ENCODE data around the gene KLRC4. TPM values are rescaled to one million over a fixed set of nuclear protein-coding genes. Genes with fewer than 3 reads are reported as not detected.
A peak's percentile ranks its signal among the peaks of the same experiment; 100 is the strongest.
"Not testable (repeated sequence)": the region's sequence is repeated elsewhere in the genome, so short reads cannot be mapped to it uniquely, and the experiment has no call there.

Gene KLRC4
- total RNA-seq, 4 donors from 2014 or later: 2.3 TPM; not detected in 3

DNA sequence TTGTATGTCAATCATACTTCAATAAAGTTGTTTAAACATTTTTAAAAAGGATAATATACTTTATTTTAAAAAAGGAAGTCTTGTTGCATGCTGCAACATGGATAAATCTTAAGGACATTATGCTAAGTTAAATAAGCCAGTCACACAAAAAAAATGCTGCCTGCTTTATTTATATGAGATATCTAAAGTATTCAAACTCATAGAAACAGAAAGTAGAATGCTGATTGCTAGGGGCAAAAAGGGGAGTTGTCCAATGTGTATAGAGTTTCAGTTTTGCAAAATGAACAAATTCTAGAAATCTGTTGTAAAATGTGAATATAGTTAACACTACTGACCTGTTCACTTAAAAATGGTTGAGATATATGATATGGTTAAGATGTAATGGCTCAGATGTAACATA lies 8.7 kb downstream of the KLRC4 start:
- H3K4me1 ChIP-seq: peaks cover 0 to 5% (median 0%) of the 10 kb centered on the region in 3 donors
- H3K27me3 ChIP-seq: no peaks in the 10 kb centered on the region
- no peak overlapping the region for H3K4me3 ChIP-seq
- H3K9me3 ChIP-seq: peaks cover 0 to 5% (median 0%) of the 10 kb centered on the region in 3 donors
- TF ChIP-seq POLR2A (IDR thresholded peaks at IDR 0.05): no peak
- TF ChIP-seq, protein P1, sequence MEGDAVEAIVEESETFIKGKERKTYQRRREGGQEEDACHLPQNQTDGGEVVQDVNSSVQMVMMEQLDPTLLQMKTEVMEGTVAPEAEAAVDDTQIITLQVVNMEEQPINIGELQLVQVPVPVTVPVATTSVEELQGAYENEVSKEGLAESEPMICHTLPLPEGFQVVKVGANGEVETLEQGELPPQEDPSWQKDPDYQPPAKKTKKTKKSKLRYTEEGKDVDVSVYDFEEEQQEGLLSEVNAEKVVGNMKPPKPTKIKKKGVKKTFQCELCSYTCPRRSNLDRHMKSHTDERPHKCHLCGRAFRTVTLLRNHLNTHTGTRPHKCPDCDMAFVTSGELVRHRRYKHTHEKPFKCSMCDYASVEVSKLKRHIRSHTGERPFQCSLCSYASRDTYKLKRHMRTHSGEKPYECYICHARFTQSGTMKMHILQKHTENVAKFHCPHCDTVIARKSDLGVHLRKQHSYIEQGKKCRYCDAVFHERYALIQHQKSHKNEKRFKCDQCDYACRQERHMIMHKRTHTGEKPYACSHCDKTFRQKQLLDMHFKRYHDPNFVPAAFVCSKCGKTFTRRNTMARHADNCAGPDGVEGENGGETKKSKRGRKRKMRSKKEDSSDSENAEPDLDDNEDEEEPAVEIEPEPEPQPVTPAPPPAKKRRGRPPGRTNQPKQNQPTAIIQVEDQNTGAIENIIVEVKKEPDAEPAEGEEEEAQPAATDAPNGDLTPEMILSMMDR (IDR thresholded peaks at IDR 0.05): no peak
- TF ChIP-seq EP300 (IDR thresholded peaks at IDR 0.05): no peak
- no peak for TF ChIP-seq POLR2AphosphoS5 (IDR thresholded peaks at IDR 0.05)
- ATAC-seq: no peak
- no peak overlapping the region for H3K27ac ChIP-seq
- H3K36me3 ChIP-seq: no peaks in the 10 kb centered on the region

DNA sequence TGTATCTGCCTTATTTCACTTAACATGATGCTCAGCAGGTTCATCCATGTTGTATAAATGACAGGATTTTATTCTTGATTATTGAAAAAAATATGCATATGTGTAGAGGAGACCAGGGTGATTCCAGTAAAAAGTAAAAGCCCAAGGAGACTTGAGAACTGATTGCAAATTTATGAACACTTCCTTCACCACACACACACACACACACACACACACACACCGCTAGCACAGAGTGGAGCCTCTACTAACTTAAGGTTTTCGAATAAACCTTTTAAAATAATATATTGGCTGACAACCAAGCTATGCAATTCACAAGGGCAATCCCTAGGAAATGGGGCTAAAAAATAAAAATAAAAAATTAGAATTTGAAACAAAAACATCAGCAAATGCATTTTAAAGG lies 11.4 kb downstream of the KLRC4 start:
- no peak for ATAC-seq
- no peak overlapping the region for H3K4me3 ChIP-seq
- H3K27me3 ChIP-seq: no peaks in the 10 kb centered on the region
- WGBS, 2 donors (ENCODE audit: low coverage in 1 of 2): 68 to 82% methylated on average over 2 of the region's 2 CpGs
- no peak for TF ChIP-seq POLR2AphosphoS5 (IDR thresholded peaks at IDR 0.05)
- no peak for TF ChIP-seq POLR2A (IDR thresholded peaks at IDR 0.05)
- no peak for TF ChIP-seq EP300 (IDR thresholded peaks at IDR 0.05)
- TF ChIP-seq, protein P1 (IDR thresholded peaks at IDR 0.05): no peak
- peaks cover 0 to 14% (median 0%) of the 10 kb centered on the region in 3 donors for H3K4me1 ChIP-seq
- no peaks in the 10 kb centered on the region for H3K9me3 ChIP-seq
- H3K36me3 ChIP-seq: no peaks in the 10 kb centered on the region
- no peak overlapping the region for H3K27ac ChIP-seq

DNA sequence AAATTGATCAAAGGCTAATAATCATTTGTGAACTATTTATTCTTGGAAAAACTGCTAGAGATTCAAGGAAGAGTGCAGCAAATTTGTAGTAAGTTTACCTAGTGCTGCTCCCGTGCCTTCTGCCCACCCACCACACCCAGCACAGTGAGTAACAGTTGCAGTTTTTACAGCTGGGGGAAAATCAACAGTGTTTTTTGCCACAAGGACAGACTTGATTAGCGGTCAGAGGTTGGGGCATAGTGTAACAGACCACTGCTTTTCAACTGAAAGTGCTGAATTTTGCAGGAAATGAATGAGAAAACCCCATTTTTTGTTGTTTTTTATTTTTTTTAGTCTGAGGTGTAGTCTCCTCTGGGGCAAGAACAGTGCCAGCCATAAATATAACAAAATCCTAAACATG lies 12.3 kb downstream of the KLRC4 start:
- H3K4me1 ChIP-seq: peaks cover 0 to 21% (median under 1%) of the 10 kb centered on the region in 3 donors
- no peak overlapping the region for H3K27ac ChIP-seq
- H3K4me3 ChIP-seq: no peak overlapping the region
- no peaks in the 10 kb centered on the region for H3K9me3 ChIP-seq
- no peaks in the 10 kb centered on the region for H3K27me3 ChIP-seq
- TF ChIP-seq, protein P1 (IDR thresholded peaks at IDR 0.05): no peak
- TF ChIP-seq POLR2AphosphoS5 (IDR thresholded peaks at IDR 0.05) (no peak), POLR2A (IDR thresholded peaks at IDR 0.05) (no peak), EP300 (IDR thresholded peaks at IDR 0.05) (no peak)
- 71% methylated on average over 2 of the region's 2 CpGs; no CpG with 5 or more reads in 1 of the 2 donors for WGBS, 2 donors (ENCODE audit: low coverage in 1 of 2)
- no peaks in the 10 kb centered on the region for H3K36me3 ChIP-seq
- no peak for ATAC-seq

- H3K9me3 ChIP-seq, ATAC-seq, H3K4me3 ChIP-seq, H3K27me3 ChIP-seq, H3K36me3 ChIP-seq: not testable (repeated sequence)
- Histone ChIP-seq H3K4me1 (peaks cover 0 to 27% (median 4%) of the 10 kb centered on the region in 3 donors), H3K27ac (peak overlapping the region in 3 of 4 donors; percentile 45 to 66 (median 59))
- 39 to 77% methylated on average over 4 to 10 of the region's 15 CpGs for WGBS, 2 donors (ENCODE audit: low coverage in 1 of 2)
Measured at GRCh38 chr12:10396176-10396575, 13.4 kb downstream of the KLRC4 start.

DNA sequence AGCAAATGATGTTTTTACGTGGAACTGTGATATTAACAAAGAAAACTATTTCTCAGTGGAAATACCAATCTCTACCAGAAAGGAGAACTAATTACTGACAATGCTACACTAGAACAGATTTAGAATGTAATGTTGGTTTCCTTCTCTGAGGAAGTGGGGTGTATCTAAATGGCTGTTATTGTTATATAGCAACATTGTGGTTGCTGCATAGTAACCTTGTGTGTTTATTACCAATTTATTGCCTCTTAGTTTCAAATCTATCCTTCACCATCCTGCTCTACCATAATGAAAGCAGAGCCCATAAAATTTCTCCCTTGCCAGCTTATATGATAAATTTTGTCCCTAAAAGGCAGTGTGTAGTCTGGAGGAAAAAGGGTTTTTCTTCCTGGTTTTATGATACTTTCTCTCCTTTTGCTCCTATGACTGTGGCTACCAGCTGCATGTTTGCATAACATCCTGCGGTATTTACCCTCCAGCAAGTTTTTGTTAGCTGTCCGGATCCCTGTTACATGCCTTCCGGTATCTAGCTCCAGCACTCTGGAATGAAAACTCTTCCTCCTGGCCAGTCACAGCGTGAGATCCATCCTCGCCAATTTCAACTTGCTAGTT lies 14.1 kb downstream of the KLRC4 start:
- Histone ChIP-seq H3K9me3 (no peaks in the 10 kb centered on the region), H3K4me3 (no peak overlapping the region), H3K4me1 (peaks cover 0 to 27% (median 4%) of the 10 kb centered on the region in 3 donors), H3K36me3 (no peaks in the 10 kb centered on the region), H3K27ac (peak overlapping the region; percentile 45 to 66 (median 61)), H3K27me3 (no peaks in the 10 kb centered on the region)
- TF ChIP-seq POLR2A (IDR thresholded peaks at IDR 0.05) (no peak), EP300 (IDR thresholded peaks at IDR 0.05) (no peak), POLR2AphosphoS5 (IDR thresholded peaks at IDR 0.05) (no peak)
- TF ChIP-seq, protein P1 (IDR thresholded peaks at IDR 0.05): no peak
- 19 to 24% methylated on average over 6 of the region's 6 CpGs for WGBS, 2 donors (ENCODE audit: low coverage in 1 of 2)
- peak; percentile 89 for ATAC-seq

DNA sequence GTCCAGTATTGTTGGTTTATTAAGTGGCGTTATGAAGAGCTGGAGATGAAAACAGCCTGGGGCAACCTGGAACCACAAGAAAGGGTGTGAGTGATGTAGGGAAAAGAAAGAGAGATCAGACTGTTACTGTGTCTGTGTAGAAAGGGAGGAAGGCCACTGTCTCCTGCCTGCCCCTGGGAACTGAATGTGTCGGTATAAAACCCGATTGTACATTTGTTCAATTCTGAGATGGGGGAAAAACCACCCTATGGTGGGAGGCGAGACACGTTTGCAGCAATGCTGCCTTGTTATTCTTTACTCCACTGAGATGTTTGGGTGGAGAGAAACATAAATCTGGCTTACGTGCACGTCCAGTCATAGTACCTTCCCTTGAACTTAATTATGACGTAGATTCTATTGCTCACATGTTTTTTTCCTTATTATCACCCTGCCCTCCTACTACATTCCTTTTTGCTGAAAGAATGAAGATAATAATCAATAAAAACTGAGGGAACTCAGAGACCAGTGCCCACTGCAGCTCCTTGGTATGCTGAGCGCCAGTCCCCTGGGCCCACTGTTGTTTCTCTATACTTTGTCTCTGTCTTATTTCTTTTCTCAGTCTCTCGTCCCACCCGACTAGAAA lies 14.9 kb downstream of the KLRC4 start:
- not testable (repeated sequence) for ATAC-seq, H3K36me3 ChIP-seq, H3K9me3 ChIP-seq, H3K4me3 ChIP-seq, H3K27me3 ChIP-seq
- Histone ChIP-seq H3K4me1 (peaks cover 0 to 27% (median 4%) of the 10 kb centered on the region in 3 donors), H3K27ac (peak overlapping the region in 3 of 4 donors; percentile 45 to 66 (median 59))
- 88 to 96% methylated on average over 3 to 8 of the region's 11 CpGs for WGBS, 2 donors (ENCODE audit: low coverage in 1 of 2)
